ENCODE measurements around the gene CCDC171.

Gene CCDC171

GRCh38 chr9:15519831-15520230 lies 33.0 kb upstream of the CCDC171 start:
- H3F3A ChIP-seq (ENCODE audit: insufficient read depth), result no peaks in the 10 kb centered on the region
- TF ChIP-seq, protein P1, sequence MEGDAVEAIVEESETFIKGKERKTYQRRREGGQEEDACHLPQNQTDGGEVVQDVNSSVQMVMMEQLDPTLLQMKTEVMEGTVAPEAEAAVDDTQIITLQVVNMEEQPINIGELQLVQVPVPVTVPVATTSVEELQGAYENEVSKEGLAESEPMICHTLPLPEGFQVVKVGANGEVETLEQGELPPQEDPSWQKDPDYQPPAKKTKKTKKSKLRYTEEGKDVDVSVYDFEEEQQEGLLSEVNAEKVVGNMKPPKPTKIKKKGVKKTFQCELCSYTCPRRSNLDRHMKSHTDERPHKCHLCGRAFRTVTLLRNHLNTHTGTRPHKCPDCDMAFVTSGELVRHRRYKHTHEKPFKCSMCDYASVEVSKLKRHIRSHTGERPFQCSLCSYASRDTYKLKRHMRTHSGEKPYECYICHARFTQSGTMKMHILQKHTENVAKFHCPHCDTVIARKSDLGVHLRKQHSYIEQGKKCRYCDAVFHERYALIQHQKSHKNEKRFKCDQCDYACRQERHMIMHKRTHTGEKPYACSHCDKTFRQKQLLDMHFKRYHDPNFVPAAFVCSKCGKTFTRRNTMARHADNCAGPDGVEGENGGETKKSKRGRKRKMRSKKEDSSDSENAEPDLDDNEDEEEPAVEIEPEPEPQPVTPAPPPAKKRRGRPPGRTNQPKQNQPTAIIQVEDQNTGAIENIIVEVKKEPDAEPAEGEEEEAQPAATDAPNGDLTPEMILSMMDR (IDR thresholded peaks at IDR 0.05; ENCODE audit: insufficient read depth, low read length, poor library complexity, severe bottlenecking), result no peak

DNA sequence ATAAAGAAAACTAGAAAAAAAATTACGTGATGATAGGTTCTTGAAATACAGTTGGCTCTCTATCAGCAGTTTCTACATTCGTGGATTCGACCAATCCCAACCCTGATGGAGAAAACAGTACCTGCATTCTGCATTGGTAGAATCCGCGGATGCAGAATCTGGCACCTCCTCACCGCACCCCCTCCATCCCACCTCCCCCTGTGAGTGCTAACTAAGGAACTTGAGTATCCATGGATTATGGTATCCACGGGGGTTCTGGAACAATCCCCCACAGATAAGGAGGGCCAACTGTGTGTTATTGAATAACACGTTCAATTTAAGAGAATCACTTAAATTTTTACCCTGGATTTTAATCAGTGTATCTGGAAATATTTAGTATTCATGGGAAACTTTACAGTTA lies 31.6 kb upstream of the CCDC171 start:
- Histone ChIP-seq H4K20me1 (ENCODE audit: low read depth, low read length) (no peaks in the 10 kb centered on the region), H3K79me2 (ENCODE audit: insufficient read depth, low read length) (no peaks in the 10 kb centered on the region), H3K4me2 (ENCODE audit: low read depth, low read length, poor library complexity, severe bottlenecking) (no peak overlapping the region), H3F3A (ENCODE audit: insufficient read depth) (no peaks in the 10 kb centered on the region), H3K27me3 (ENCODE audit: low read length) (no peaks in the 10 kb centered on the region), H3K9me3 (ENCODE audit: insufficient read depth, low read length) (no peaks in the 10 kb centered on the region), H3K4me3 (ENCODE audit: insufficient read depth, low read length, poor library complexity, severe bottlenecking) (no peak overlapping the region), H3K9me2 (replicated peaks; ENCODE audit: insufficient read depth, low read length) (no peaks in the 10 kb centered on the region), H3K36me3 (ENCODE audit: low read length) (no peaks in the 10 kb centered on the region), H3K27ac (ENCODE audit: low read depth, low read length) (no peak overlapping the region), H2AFZ (ENCODE audit: low read depth, low read length, severe bottlenecking) (no peak overlapping the region), H3K9ac (ENCODE audit: low read length) (no peak overlapping the region)
- TF ChIP-seq EZH2phosphoT487 (conservative IDR thresholded peaks at IDR 0.05; ENCODE audit: low read length), result no peak
- TF ChIP-seq, protein P1 (IDR thresholded peaks at IDR 0.05; ENCODE audit: insufficient read depth, low read length, poor library complexity, severe bottlenecking), result no peak

More at GRCh38 chr9:15519831-15520230, 33.0 kb upstream of the CCDC171 start:
- Histone ChIP-seq H3K9ac (ENCODE audit: low read length) (no peak overlapping the region), H3K79me2 (ENCODE audit: insufficient read depth, low read length) (no peaks in the 10 kb centered on the region), H2AFZ (ENCODE audit: low read depth, low read length, severe bottlenecking) (no peak overlapping the region), H3K9me3 (ENCODE audit: insufficient read depth, low read length) (no peaks in the 10 kb centered on the region), H3K4me2 (ENCODE audit: low read depth, low read length, poor library complexity, severe bottlenecking) (no peak overlapping the region), H3K36me3 (ENCODE audit: low read length) (no peaks in the 10 kb centered on the region), H3K9me2 (replicated peaks; ENCODE audit: insufficient read depth, low read length) (no peaks in the 10 kb centered on the region), H3K4me3 (ENCODE audit: insufficient read depth, low read length, poor library complexity, severe bottlenecking) (no peak overlapping the region), H3K27me3 (ENCODE audit: low read length) (no peaks in the 10 kb centered on the region), H4K20me1 (ENCODE audit: low read depth, low read length) (no peaks in the 10 kb centered on the region), H3K27ac (ENCODE audit: low read depth, low read length) (no peak overlapping the region)

- Histone ChIP-seq H3K9ac (ENCODE audit: low read length) (no peak overlapping the region), H3K4me3 (ENCODE audit: insufficient read depth, low read length, poor library complexity, severe bottlenecking) (no peak overlapping the region), H3K9me3 (ENCODE audit: insufficient read depth, low read length) (no peaks in the 10 kb centered on the region), H3K27me3 (ENCODE audit: low read length) (no peaks in the 10 kb centered on the region), H3F3A (ENCODE audit: insufficient read depth) (no peaks in the 10 kb centered on the region), H3K9me2 (replicated peaks; ENCODE audit: insufficient read depth, low read length) (no peaks in the 10 kb centered on the region), H2AFZ (ENCODE audit: low read depth, low read length, severe bottlenecking) (no peak overlapping the region), H3K27ac (ENCODE audit: low read depth, low read length) (no peak overlapping the region), H3K79me2 (ENCODE audit: insufficient read depth, low read length) (no peaks in the 10 kb centered on the region), H3K4me2 (ENCODE audit: low read depth, low read length, poor library complexity, severe bottlenecking) (no peak overlapping the region), H4K20me1 (ENCODE audit: low read depth, low read length) (no peaks in the 10 kb centered on the region), H3K36me3 (ENCODE audit: low read length) (no peaks in the 10 kb centered on the region)
- TF ChIP-seq, protein P1 (IDR thresholded peaks at IDR 0.05; ENCODE audit: insufficient read depth, low read length, poor library complexity, severe bottlenecking), result no peak
- TF ChIP-seq EZH2phosphoT487 (conservative IDR thresholded peaks at IDR 0.05; ENCODE audit: low read length), result no peak
These were observed 30.6 kb upstream of the CCDC171 start for GRCh38 chr9:15522130-15522755.

All from SU-DHL-6 (cell line).